Measurements from ENCODE around the gene HIVEP1. TPM values are rescaled to one million over a fixed set of nuclear protein-coding genes. Genes with fewer than 3 reads are reported as not detected.

HIVEP1 gene
- total RNA-seq, 2 donors from 2014 or later: 12.5 to 15.2 TPM

DNA sequence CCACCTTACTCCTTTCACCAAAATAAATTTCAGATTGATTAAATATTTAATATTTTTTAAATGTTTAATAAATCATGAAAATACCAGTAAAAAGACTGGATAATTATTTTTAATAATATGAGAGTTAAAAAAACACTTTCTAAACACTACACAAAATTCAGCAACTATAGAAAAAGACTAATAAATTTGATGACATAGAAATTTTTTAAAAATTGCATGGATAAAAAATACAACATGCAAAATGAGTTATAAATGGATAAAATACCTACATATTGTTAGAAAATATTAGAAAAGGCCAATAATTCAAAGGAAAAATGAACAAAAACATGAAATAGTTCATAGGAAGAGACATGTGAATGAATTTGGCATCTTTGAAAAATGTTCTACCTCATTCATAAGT lies 177.0 kb downstream of the HIVEP1 start:
- no peak overlapping the region for H3K4me3 ChIP-seq
- DNase-seq (no peak), ATAC-seq (no peak)
- no peaks in the 10 kb centered on the region for H3K36me3 ChIP-seq (replicated peaks in 1 of 2; ENCODE audit: insufficient read depth in 1 of 2, low read depth in 2 of 2)
- H3K4me1 ChIP-seq: no peaks in the 10 kb centered on the region
- H3K27me3 ChIP-seq: no peaks in the 10 kb centered on the region
- TF ChIP-seq, protein P1, sequence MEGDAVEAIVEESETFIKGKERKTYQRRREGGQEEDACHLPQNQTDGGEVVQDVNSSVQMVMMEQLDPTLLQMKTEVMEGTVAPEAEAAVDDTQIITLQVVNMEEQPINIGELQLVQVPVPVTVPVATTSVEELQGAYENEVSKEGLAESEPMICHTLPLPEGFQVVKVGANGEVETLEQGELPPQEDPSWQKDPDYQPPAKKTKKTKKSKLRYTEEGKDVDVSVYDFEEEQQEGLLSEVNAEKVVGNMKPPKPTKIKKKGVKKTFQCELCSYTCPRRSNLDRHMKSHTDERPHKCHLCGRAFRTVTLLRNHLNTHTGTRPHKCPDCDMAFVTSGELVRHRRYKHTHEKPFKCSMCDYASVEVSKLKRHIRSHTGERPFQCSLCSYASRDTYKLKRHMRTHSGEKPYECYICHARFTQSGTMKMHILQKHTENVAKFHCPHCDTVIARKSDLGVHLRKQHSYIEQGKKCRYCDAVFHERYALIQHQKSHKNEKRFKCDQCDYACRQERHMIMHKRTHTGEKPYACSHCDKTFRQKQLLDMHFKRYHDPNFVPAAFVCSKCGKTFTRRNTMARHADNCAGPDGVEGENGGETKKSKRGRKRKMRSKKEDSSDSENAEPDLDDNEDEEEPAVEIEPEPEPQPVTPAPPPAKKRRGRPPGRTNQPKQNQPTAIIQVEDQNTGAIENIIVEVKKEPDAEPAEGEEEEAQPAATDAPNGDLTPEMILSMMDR (IDR thresholded peaks at IDR 0.05): no peak
- no peak for TF ChIP-seq POLR2A (IDR thresholded peaks at IDR 0.05)
- H3K27ac ChIP-seq: no peak overlapping the region
- no peaks in the 10 kb centered on the region for H3K9me3 ChIP-seq
- intact Hi-C loops (cut with DNase I): no loop called here

DNA sequence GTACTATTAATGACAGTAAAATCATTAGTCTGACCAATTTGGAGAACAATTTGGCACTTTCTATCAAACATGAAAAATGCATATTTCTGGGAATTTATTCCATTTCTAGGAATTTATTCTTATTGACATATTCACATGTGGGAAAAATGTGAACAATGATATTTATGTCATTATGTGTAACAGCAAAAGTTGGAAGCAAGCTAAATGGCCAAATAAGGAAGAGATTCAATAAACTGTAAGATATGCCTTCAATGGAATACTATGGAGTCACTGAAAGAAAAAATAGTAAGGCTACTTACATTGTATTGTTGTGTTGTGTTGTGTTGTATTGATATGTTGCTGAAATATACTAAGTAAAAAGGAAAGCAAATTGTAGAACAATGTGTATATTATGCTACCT lies 177.5 kb downstream of the HIVEP1 start:
- intact Hi-C loops (cut with DNase I): no loop called here
- TF ChIP-seq, protein P1 (IDR thresholded peaks at IDR 0.05): no peak
- TF ChIP-seq POLR2A (IDR thresholded peaks at IDR 0.05): no peak
- no peaks in the 10 kb centered on the region for H3K9me3 ChIP-seq
- H3K36me3 ChIP-seq (replicated peaks in 1 of 2; ENCODE audit: insufficient read depth in 1 of 2, low read depth in 2 of 2): no peaks in the 10 kb centered on the region
- no peak overlapping the region for H3K27ac ChIP-seq
- no peaks in the 10 kb centered on the region for H3K4me1 ChIP-seq
- DNase-seq (no peak), ATAC-seq (no peak)
- no peak overlapping the region for H3K4me3 ChIP-seq
- no peaks in the 10 kb centered on the region for H3K27me3 ChIP-seq

DNA sequence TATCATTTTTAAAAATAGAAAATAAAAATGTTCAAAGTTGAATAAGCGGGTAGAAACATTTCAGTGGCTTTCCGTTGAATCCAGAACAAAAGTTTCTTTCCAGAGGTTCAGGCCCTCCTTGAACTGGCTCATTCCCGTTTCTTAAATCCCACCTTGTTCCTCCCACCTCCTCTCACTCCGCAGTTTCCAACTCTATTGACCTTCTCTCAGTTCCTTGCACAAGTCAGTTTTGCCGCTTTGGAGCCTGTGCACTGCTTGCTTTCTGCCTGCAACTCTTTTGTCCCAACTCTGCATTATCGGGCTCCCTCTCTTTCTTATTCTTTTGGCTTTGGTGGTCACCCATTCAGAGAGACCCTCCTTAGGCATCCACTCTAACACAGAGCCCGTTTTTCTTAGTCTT lies 178.1 kb downstream of the HIVEP1 start:
- Histone ChIP-seq H3K9me3 (no peaks in the 10 kb centered on the region), H3K27me3 (no peaks in the 10 kb centered on the region), H3K4me3 (no peak overlapping the region), H3K36me3 (replicated peaks in 1 of 2; ENCODE audit: insufficient read depth in 1 of 2, low read depth in 2 of 2) (no peaks in the 10 kb centered on the region), H3K27ac (no peak overlapping the region), H3K4me1 (no peaks in the 10 kb centered on the region)
- no peak for TF ChIP-seq POLR2A (IDR thresholded peaks at IDR 0.05)
- TF ChIP-seq, protein P1 (IDR thresholded peaks at IDR 0.05): no peak
- ATAC-seq (no peak), DNase-seq (no peak)
- intact Hi-C loops (cut with DNase I): no loop called here
- 86 to 88% methylated on average over 7 of the region's 7 CpGs for WGBS, 2 donors

DNA sequence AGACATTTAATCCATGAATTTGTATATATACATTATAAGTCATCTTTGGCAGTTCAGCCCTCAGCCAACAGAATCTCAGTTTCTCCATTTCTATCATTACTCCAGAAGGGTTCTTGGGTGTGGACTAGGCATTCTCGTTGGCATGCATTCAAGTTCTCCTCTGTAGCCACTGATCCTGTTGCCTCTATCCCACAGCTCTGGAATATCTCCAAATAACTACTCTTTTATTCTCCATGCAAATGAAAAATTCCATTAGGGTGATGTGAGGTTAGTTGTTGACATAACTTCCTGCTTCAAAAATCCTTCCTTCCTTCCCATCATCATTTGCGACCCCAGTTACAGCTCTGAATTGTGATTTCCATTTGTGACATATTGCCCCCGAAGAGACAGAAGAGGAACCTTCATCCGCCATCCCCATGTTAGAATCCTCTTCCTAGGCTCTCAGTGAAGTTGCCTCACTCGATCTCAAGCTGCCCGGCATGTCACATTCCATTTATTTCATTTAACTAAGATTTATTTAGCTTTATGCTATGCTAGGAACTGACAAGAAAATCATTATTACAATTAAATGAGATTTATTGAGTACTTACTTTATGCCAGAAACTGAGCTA lies 184.3 kb downstream of the HIVEP1 start:
- no peak for DNase-seq
- TF ChIP-seq, protein P1 (IDR thresholded peaks at IDR 0.05): no peak
- no peak for TF ChIP-seq POLR2A (IDR thresholded peaks at IDR 0.05)
- peak; percentile 35 for ATAC-seq
- no peaks in the 10 kb centered on the region for H3K9me3 ChIP-seq
- H3K4me1 ChIP-seq: no peaks in the 10 kb centered on the region
- no peaks in the 10 kb centered on the region for H3K36me3 ChIP-seq (replicated peaks in 1 of 2; ENCODE audit: insufficient read depth in 1 of 2, low read depth in 2 of 2)
- intact Hi-C loops (cut with DNase I): no loop called here
- H3K27ac ChIP-seq: no peak overlapping the region
- H3K4me3 ChIP-seq: no peak overlapping the region
- WGBS, 2 donors: 64 to 70% methylated on average over 6 of the region's 6 CpGs
- no peaks in the 10 kb centered on the region for H3K27me3 ChIP-seq

DNA sequence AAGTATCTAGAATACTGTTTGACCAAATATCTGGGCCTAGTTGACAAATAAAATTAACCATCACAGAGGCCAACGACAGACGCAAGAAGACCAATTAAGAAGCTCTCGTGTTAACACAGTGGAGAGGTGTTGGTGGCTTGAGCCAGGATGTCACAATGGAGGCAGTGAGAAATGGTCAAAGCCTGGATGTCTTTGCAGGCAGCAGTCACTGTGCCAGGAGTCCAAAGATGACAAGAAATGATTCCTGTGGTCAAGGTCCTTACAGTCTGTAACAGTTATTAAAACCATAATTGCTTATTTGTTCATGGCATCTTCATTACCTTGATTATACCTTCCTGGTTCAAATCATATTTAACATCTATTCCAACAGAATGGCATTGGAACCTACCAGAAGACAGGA lies 186.7 kb downstream of the HIVEP1 start:
- Histone ChIP-seq H3K27me3 (no peaks in the 10 kb centered on the region), H3K9me3 (no peaks in the 10 kb centered on the region), H3K36me3 (replicated peaks in 1 of 2; ENCODE audit: insufficient read depth in 1 of 2, low read depth in 2 of 2) (no peaks in the 10 kb centered on the region), H3K4me3 (no peak overlapping the region), H3K27ac (no peak overlapping the region), H3K4me1 (peaks cover 5% of the 10 kb centered on the region)
- ATAC-seq (no peak), DNase-seq (no peak)
- WGBS, 2 donors: 88 to 93% methylated on average over 3 of the region's 3 CpGs
- intact Hi-C loops (cut with DNase I): no loop called here
- TF ChIP-seq POLR2A (IDR thresholded peaks at IDR 0.05): no peak
- TF ChIP-seq, protein P1 (IDR thresholded peaks at IDR 0.05): no peak

All from body of pancreas (tissue), 4 donors.